Testis (tissue), 2 donors: ENCODE data around the gene SYNE1.

Experiments
- CTCF ChIP-seq, 3 experiments: fragments of 450-650 bp in 2 of 3; fragments of 200-600 bp in 1 of 3; sonication (generic) in 1 of 3; IDR thresholded peaks; one replicate each; pipeline ENCODE4 v1.5.1; 2016 to 2019; ENCODE audit warnings: antibody characterized with exemption in 3 of 3, mild to moderate bottlenecking in 2 of 3, moderate library complexity in 1 of 3
- POLR2A ChIP-seq: fragments of 450-650 bp; IDR thresholded peaks from one replicate; pipeline ENCODE4 v1.6.1; 2017; ENCODE audit warnings: antibody characterized with exemption, mild to moderate bottlenecking, moderate library complexity

GRCh38 chr6:152651986-152652385 lies 14.8 kb upstream of the SYNE1 start:
- no peak for TF ChIP-seq CTCF (IDR thresholded peaks at IDR 0.05)
- TF ChIP-seq POLR2A: no peak
